Amniotic stem cell (primary cell): ENCODE data around the gene FOXN3.
"Not testable (repeated sequence)": the region's sequence is repeated elsewhere in the genome, so short reads cannot be mapped to it uniquely, and the experiment has no call there.

Source experiments
- DNase-seq: peaks from one replicate; lab custom pipeline; 2025; lab: John Stamatoyannopoulos, UW

The FOXN3 gene

GRCh38 chr14:89270439-89271227, 146.4 kb downstream of the FOXN3 start:
- DNase-seq: no peak

GRCh38 chr14:89269404-89269803, 147.6 kb downstream of the FOXN3 start:
- DNase-seq: no peak

DNA sequence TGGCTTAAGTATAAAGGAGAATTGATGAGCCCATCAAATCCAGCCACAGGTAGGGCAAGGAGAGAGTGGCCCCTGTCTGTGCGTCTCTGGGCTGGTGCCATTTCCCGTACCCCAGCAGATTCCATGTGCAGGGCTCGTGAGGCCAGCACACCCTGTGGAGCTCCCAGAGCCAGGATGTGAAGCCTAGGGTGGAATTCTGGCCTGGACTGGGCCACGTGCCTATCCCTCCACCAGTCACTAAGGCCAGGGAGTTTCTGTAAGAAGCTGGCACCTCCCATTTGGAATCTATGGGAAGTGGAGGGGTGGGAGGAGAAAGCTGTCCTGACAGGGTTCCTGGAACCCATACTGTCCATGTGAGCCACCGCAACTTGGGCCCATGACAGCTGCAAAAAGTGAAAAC, 148.5 kb downstream of the FOXN3 start:
- DNase-seq: no peak

DNA sequence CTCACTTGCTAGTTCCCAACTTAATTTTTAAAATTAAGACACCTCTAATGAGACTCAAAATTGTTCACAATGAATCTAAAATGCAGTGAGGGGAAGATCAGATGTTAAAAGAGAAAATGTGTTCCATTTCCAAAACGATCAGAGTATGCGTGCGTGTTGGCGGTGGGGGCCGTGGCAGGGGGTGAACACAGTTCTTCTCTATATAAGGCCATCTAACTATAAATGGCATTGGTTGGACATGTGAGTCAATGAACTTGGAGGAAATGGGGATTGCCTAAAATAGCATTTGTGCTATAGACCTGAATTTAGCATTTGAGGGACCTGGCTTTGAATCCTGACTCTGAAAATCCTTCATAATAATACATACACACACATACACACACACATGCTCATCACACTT, 149.4 kb downstream of the FOXN3 start:
- DNase-seq: no peak

- no peak for DNase-seq
These were observed 149.9 kb downstream of the FOXN3 start for GRCh38 chr14:89267163-89267562.

GRCh38 chr14:89266754-89267153, 150.3 kb downstream of the FOXN3 start:
- no peak for DNase-seq

GRCh38 chr14:89265234-89265633, 151.8 kb downstream of the FOXN3 start:
- DNase-seq: no peak

DNA sequence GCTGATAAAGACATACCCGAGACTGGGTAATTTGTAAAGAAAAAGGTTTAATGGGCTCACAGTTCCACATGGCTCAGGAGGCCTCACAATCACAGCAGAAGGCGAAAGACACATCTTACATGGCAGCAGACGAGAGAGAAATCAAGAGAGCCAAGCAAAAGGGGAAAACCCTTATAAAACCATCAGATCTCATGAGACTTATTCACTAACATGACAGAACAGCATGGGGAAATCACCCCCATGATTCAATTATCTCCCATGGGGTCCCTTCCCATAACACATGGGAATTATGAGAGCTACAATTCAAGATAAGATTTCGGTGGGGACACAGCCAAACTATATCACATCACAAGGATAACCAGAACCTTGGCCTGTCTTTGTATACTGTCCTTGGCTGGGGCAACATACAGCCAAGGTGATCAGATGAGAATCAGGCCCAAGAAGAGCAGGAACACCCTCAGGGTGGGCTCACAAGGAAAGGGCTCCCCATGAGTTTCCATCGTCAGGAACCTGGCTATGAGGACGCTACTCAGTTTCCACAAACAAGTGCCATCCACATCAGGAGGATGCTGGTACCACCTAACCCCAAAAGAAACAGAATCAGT, 152.7 kb downstream of the FOXN3 start:
- DNase-seq: no peak

DNA sequence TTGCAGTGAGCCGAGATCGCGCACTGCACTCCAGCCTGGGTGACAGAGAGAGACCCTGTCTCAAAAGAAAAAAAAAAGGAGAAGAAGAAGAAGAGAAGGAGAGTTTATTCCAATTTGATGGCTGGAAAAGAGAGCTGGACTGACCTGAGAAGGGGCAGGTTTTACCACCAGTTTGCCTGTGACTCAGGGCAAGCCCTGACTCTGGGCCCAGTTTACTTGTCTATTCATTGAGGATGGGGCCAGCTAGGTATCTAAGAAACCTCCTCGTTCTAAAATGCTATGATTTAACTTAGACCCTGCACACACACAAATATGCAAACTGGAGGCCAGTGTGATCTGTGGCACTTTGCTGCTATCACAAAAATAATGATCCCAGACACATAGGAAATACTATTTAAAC, 155.0 kb downstream of the FOXN3 start:
- DNase-seq: no peak

GRCh38 chr14:89260898-89261297, 156.1 kb downstream of the FOXN3 start:
- DNase-seq: no peak

DNA sequence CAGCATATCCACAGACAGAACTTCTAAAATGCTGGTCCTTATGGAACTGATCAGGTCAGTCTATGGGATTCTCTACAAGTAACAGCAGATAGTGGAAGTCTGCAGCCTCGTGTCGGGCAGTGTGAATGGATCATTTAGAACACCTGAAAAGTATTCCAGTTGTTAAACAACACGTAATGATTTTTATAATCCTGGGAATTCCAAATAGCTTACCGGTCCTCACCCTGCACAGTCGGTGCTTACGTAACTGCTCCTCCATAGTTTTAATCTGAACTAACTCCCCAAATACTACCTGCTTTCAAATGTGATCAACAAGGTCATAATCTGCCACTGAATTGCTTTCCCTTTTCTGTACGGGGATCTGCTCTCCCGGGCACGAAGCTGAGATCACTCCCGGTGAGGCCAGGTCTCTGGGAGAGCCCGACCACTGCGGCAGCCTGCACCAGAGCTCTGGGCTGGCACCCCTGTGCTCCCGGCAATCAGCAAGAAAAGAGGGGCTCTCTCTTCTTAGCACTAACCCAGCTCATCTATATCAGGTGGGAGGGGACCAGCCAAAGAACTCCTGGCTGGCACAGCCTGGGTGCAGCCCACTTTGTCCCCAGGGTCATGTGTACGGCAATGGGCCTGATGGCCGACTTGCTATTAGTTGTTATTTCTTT, 157.0 kb downstream of the FOXN3 start:
- DNase-seq: no peak

GRCh38 chr14:89258728-89259273, 158.2 kb downstream of the FOXN3 start:
- DNase-seq: no peak

- DNase-seq: no peak
These were observed 160.1 kb downstream of the FOXN3 start for GRCh38 chr14:89256951-89257350.

- DNase-seq: no peak
These were observed 160.8 kb downstream of the FOXN3 start for GRCh38 chr14:89256283-89256682.

GRCh38 chr14:89255852-89256251, 161.2 kb downstream of the FOXN3 start:
- DNase-seq: no peak

GRCh38 chr14:89255012-89255411, 162.0 kb downstream of the FOXN3 start:
- DNase-seq: no peak

DNA sequence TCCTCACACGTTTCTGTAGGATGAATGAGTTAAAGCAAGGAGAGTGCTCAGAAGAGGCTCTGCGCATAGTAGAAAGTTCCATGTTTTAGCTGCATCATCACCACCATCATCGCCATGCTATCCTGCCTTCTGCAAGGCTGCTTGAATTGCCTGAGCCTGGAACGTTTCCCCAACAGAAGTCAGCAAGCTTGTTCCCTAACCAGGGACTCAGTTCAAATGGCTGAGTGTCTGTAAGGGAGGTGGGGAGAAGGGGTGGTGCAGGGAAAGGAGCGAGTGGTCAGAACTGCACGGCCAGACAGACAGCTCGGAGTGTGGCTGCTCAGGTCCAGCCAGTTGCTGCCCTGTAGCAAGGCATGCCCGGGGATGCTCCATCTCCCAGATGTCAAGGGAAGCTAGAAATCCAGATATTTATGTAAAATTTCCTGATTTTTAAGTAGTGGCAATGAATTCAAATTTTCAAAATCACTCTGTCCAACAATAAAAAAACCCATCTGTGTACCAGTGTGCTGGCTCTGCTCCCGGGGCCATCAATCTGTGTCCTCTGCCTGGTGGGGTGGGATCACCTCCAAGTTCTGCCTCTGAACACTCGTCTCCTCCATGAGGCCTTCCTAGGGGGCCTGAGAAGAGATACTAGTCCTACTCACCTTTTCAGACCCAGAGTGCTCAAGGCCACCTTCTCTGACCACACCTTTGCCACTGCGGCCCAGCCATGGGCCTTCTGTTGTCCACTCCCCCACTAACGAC, 162.7 kb downstream of the FOXN3 start:
- DNase-seq: no peak

DNA sequence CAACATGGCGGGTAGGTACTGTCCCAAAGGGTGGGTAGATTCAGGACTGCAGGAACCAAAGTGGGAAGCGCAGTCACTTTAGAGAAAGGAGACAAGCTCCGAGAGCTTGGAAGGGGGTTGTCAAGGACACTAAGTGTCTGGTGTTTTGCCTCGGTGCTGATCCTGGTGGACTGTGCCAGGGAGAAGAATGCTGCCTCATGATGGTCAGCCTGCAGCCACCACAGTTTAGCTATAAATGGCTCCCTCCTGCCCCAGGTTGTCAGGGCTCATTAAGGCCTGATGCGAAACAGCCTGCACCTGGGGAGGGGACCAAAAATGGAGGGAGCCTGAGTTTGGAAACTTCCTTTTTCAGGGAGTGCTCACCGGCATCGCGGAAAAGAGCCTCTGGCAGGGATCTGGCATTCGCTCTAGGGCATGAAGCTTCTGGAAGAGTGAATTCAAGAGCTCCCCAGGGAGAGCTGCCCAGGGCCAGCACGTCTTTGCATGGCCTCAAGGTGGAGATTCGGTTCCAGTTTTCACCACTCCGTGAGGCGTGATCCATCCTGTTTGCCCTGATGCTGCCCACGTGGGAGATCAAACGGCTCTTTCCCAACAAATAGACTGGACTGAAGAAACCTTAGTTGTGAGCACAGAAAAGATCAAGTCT, 164.0 kb downstream of the FOXN3 start:
- no peak for DNase-seq

GRCh38 chr14:89251061-89251460, 166.0 kb downstream of the FOXN3 start:
- no peak for DNase-seq

GRCh38 chr14:89250655-89250975, 166.4 kb downstream of the FOXN3 start:
- DNase-seq: not testable (repeated sequence)

GRCh38 chr14:89249972-89250654, 166.9 kb downstream of the FOXN3 start:
- DNase-seq: no peak
